ENCODE data around the gene NR3C2.

- TF ChIP-seq MXI1 (IDR thresholded peaks at IDR 0.05; ENCODE audit: borderline replicate concordance, low read depth, low read length), result no peak
- TF ChIP-seq POLR2A (IDR thresholded peaks at IDR 0.05; ENCODE audit: low read depth, low read length), result peak; percentile 56; the same call in 1 of the 2 replicates
- no peak for TF ChIP-seq CTCF (conservative IDR thresholded peaks at IDR 0.05; ENCODE audit: low read depth, low read length)
- TF ChIP-seq RCOR1 (IDR thresholded peaks at IDR 0.05; ENCODE audit: insufficient replicate concordance, low read length), result no peak
- TF ChIP-seq CHD1 (IDR thresholded peaks at IDR 0.05; ENCODE audit: low read depth, low read length), result no peak
- peak; percentile 88 for TF ChIP-seq USF2 (IDR thresholded peaks at IDR 0.05; ENCODE audit: low read depth, low read length)
- TF ChIP-seq RAD21 (IDR thresholded peaks at IDR 0.05; ENCODE audit: low read length), result no peak
Observed at GRCh38 chr4:148441986-148442831, at the start of gene NR3C2.

Measured in IMR-90 (cell line).